Measurements from ENCODE around the gene IMPA2.

IMPA2 gene

GRCh38 chr18:12010187-12010802, 29.0 kb downstream of the IMPA2 start:
- Histone ChIP-seq H3K27ac (ENCODE audit: low read length) (no peak overlapping the region), H3K9me3 (ENCODE audit: control insufficient read depth in 2 of 2, low read length in 2 of 2) (no peaks in the 10 kb centered on the region), H3K4me3 (ENCODE audit: low read length in 2 of 2) (no peak overlapping the region), H3K36me3 (ENCODE audit: control insufficient read depth in 2 of 2, insufficient read depth in 2 of 2, low read length in 2 of 2) (peaks cover 4 to 33% of the 10 kb centered on the region in 2 donors), H3K9ac (ENCODE audit: low read length in 2 of 2) (no peak overlapping the region), H3K27me3 (ENCODE audit: control insufficient read depth in 1 of 2, insufficient read depth in 2 of 2, low read length in 2 of 2) (no peaks in the 10 kb centered on the region), H3K4me1 (ENCODE audit: control insufficient read depth, insufficient read depth, low read length) (peaks cover 10% of the 10 kb centered on the region)

- peaks cover 4 to 33% of the 10 kb centered on the region in 2 donors for H3K36me3 ChIP-seq (ENCODE audit: control insufficient read depth in 2 of 2, insufficient read depth in 2 of 2, low read length in 2 of 2)
- no peaks in the 10 kb centered on the region for H3K9me3 ChIP-seq (ENCODE audit: control insufficient read depth in 2 of 2, low read length in 2 of 2)
- H3K4me1 ChIP-seq (ENCODE audit: control insufficient read depth, insufficient read depth, low read length): peaks cover 20% of the 10 kb centered on the region
- H3K27me3 ChIP-seq (ENCODE audit: control insufficient read depth in 1 of 2, insufficient read depth in 2 of 2, low read length in 2 of 2): no peaks in the 10 kb centered on the region
- no peak overlapping the region for H3K4me3 ChIP-seq (ENCODE audit: low read length in 2 of 2)
- no peak overlapping the region for H3K27ac ChIP-seq (ENCODE audit: low read length)
- no peak overlapping the region for H3K9ac ChIP-seq (ENCODE audit: low read length in 2 of 2)
These were observed 30.1 kb downstream of the IMPA2 start for GRCh38 chr18:12011199-12011956.

GRCh38 chr18:12011957-12012549, 30.7 kb downstream of the IMPA2 start:
- H3K9ac ChIP-seq (ENCODE audit: low read length in 2 of 2): no peak overlapping the region
- no peak overlapping the region for H3K4me3 ChIP-seq (ENCODE audit: low read length in 2 of 2)
- no peaks in the 10 kb centered on the region for H3K27me3 ChIP-seq (ENCODE audit: control insufficient read depth in 1 of 2, insufficient read depth in 2 of 2, low read length in 2 of 2)
- no peak overlapping the region for H3K27ac ChIP-seq (ENCODE audit: low read length)
- H3K9me3 ChIP-seq (ENCODE audit: control insufficient read depth in 2 of 2, low read length in 2 of 2): no peaks in the 10 kb centered on the region
- H3K4me1 ChIP-seq (ENCODE audit: control insufficient read depth, insufficient read depth, low read length): peaks cover 20% of the 10 kb centered on the region
- peaks cover 4 to 32% of the 10 kb centered on the region in 2 donors for H3K36me3 ChIP-seq (ENCODE audit: control insufficient read depth in 2 of 2, insufficient read depth in 2 of 2, low read length in 2 of 2)

GRCh38 chr18:12012697-12013096, 31.4 kb downstream of the IMPA2 start:
- Histone ChIP-seq H3K27me3 (ENCODE audit: control insufficient read depth in 1 of 2, insufficient read depth in 2 of 2, low read length in 2 of 2) (no peaks in the 10 kb centered on the region), H3K4me3 (ENCODE audit: low read length in 2 of 2) (no peak overlapping the region), H3K27ac (ENCODE audit: low read length) (no peak overlapping the region), H3K9ac (ENCODE audit: low read length in 2 of 2) (no peak overlapping the region), H3K4me1 (ENCODE audit: control insufficient read depth, insufficient read depth, low read length) (peaks cover 23% of the 10 kb centered on the region), H3K9me3 (ENCODE audit: control insufficient read depth in 2 of 2, low read length in 2 of 2) (no peaks in the 10 kb centered on the region), H3K36me3 (ENCODE audit: control insufficient read depth in 2 of 2, insufficient read depth in 2 of 2, low read length in 2 of 2) (peaks cover 4 to 32% of the 10 kb centered on the region in 2 donors)

GRCh38 chr18:12013186-12013916, 32.0 kb downstream of the IMPA2 start:
- Histone ChIP-seq H3K9ac (ENCODE audit: low read length in 2 of 2) (no peak overlapping the region), H3K9me3 (ENCODE audit: control insufficient read depth in 2 of 2, low read length in 2 of 2) (no peaks in the 10 kb centered on the region), H3K4me3 (ENCODE audit: low read length in 2 of 2) (no peak overlapping the region), H3K27ac (ENCODE audit: low read length) (no peak overlapping the region), H3K36me3 (ENCODE audit: control insufficient read depth in 2 of 2, insufficient read depth in 2 of 2, low read length in 2 of 2) (peaks cover 4 to 32% of the 10 kb centered on the region in 2 donors), H3K27me3 (ENCODE audit: control insufficient read depth in 1 of 2, insufficient read depth in 2 of 2, low read length in 2 of 2) (no peaks in the 10 kb centered on the region), H3K4me1 (ENCODE audit: control insufficient read depth, insufficient read depth, low read length) (peaks cover 23% of the 10 kb centered on the region)

- Histone ChIP-seq H3K4me3 (ENCODE audit: low read length in 2 of 2) (no peak overlapping the region), H3K27me3 (ENCODE audit: control insufficient read depth in 1 of 2, insufficient read depth in 2 of 2, low read length in 2 of 2) (no peaks in the 10 kb centered on the region), H3K9me3 (ENCODE audit: control insufficient read depth in 2 of 2, low read length in 2 of 2) (no peaks in the 10 kb centered on the region), H3K27ac (ENCODE audit: low read length) (no peak overlapping the region), H3K36me3 (ENCODE audit: control insufficient read depth in 2 of 2, insufficient read depth in 2 of 2, low read length in 2 of 2) (peaks cover 4 to 28% of the 10 kb centered on the region in 2 donors), H3K4me1 (ENCODE audit: control insufficient read depth, insufficient read depth, low read length) (peaks cover 23% of the 10 kb centered on the region), H3K9ac (ENCODE audit: low read length in 2 of 2) (no peak overlapping the region)
These were observed 32.8 kb downstream of the IMPA2 start for GRCh38 chr18:12014086-12014485.

- peaks cover 23% of the 10 kb centered on the region for H3K4me1 ChIP-seq (ENCODE audit: control insufficient read depth, insufficient read depth, low read length)
- no peak overlapping the region for H3K4me3 ChIP-seq (ENCODE audit: low read length in 2 of 2)
- H3K9me3 ChIP-seq (ENCODE audit: control insufficient read depth in 2 of 2, low read length in 2 of 2): no peaks in the 10 kb centered on the region
- peaks cover 3 to 26% of the 10 kb centered on the region in 2 donors for H3K36me3 ChIP-seq (ENCODE audit: control insufficient read depth in 2 of 2, insufficient read depth in 2 of 2, low read length in 2 of 2)
- peak overlapping the region in 1 of 2 donors; percentile 13 for H3K9ac ChIP-seq (ENCODE audit: low read length in 2 of 2)
- peak overlapping the region; percentile 95 for H3K27ac ChIP-seq (ENCODE audit: low read length)
- no peaks in the 10 kb centered on the region for H3K27me3 ChIP-seq (ENCODE audit: control insufficient read depth in 1 of 2, insufficient read depth in 2 of 2, low read length in 2 of 2)
These were observed 33.5 kb downstream of the IMPA2 start for GRCh38 chr18:12014521-12015415.

GRCh38 chr18:12015416-12016062, 34.2 kb downstream of the IMPA2 start:
- Histone ChIP-seq H3K4me3 (ENCODE audit: low read length in 2 of 2) (no peak overlapping the region), H3K9ac (ENCODE audit: low read length in 2 of 2) (peak overlapping the region; percentile 13 to 42), H3K27me3 (ENCODE audit: control insufficient read depth in 1 of 2, insufficient read depth in 2 of 2, low read length in 2 of 2) (no peaks in the 10 kb centered on the region), H3K9me3 (ENCODE audit: control insufficient read depth in 2 of 2, low read length in 2 of 2) (no peaks in the 10 kb centered on the region), H3K36me3 (ENCODE audit: control insufficient read depth in 2 of 2, insufficient read depth in 2 of 2, low read length in 2 of 2) (peaks cover 0 to 21% of the 10 kb centered on the region in 2 donors), H3K4me1 (ENCODE audit: control insufficient read depth, insufficient read depth, low read length) (peaks cover 23% of the 10 kb centered on the region), H3K27ac (ENCODE audit: low read length) (peak overlapping the region; percentile 95)

GRCh38 chr18:12017081-12017480, 35.8 kb downstream of the IMPA2 start:
- H3K27me3 ChIP-seq (ENCODE audit: control insufficient read depth in 1 of 2, insufficient read depth in 2 of 2, low read length in 2 of 2): no peaks in the 10 kb centered on the region
- H3K9ac ChIP-seq (ENCODE audit: low read length in 2 of 2): no peak overlapping the region
- H3K4me1 ChIP-seq (ENCODE audit: control insufficient read depth, insufficient read depth, low read length): peaks cover 21% of the 10 kb centered on the region
- no peak overlapping the region for H3K27ac ChIP-seq (ENCODE audit: low read length)
- peaks cover 0 to 13% of the 10 kb centered on the region in 2 donors for H3K36me3 ChIP-seq (ENCODE audit: control insufficient read depth in 2 of 2, insufficient read depth in 2 of 2, low read length in 2 of 2)
- H3K9me3 ChIP-seq (ENCODE audit: control insufficient read depth in 2 of 2, low read length in 2 of 2): no peaks in the 10 kb centered on the region
- no peak overlapping the region for H3K4me3 ChIP-seq (ENCODE audit: low read length in 2 of 2)

Measured in stomach smooth muscle (tissue), 2 donors.